Activated CD4-positive, alpha-beta memory T cell treated with anti-CD3 and anti-CD28 coated beads for 36 hours (primary cell): ENCODE measurements around the gene NRP1. TPM values are rescaled to one million over a fixed set of nuclear protein-coding genes. Genes with fewer than 3 reads are reported as not detected.

Experiments
- CTCF ChIA-PET: fragments of 350-600 bp; sonication (Branson Sonifier 250); formaldehyde crosslinking; loops from one replicate; lab custom pipeline; 2021; ENCODE audit warnings: antibody characterized with exemption, inconsistent platforms; lab: Charles Lee
- POLR2A ChIA-PET: fragments of 350-600 bp; sonication (Branson Sonifier 250); formaldehyde crosslinking; loops from one replicate; lab custom pipeline; 2021; ENCODE audit warnings: antibody characterized with exemption; lab: Charles Lee
- DNase-seq: peaks from one replicate; pipeline ENCODE4 v3.0.0-alpha.2; 2020
- H3K27ac Mint-ChIP-seq: one replicate; pipeline ENCODE4 v1.8.0; 2021; ENCODE audit warnings: mixed read lengths
- H3K27me3 Mint-ChIP-seq: one replicate; pipeline ENCODE4 v1.8.0; 2021; ENCODE audit warnings: mixed read lengths
- H3K36me3 Mint-ChIP-seq: one replicate; pipeline ENCODE4 v1.8.0; 2021; ENCODE audit warnings: mixed read lengths
- H3K4me1 Mint-ChIP-seq: one replicate; pipeline ENCODE4 v1.8.0; 2021; ENCODE audit warnings: low read depth, mixed read lengths
- H3K4me3 Mint-ChIP-seq: one replicate; pipeline ENCODE4 v1.8.0; 2021; ENCODE audit warnings: mild to moderate bottlenecking, mixed read lengths
- H3K9me3 Mint-ChIP-seq: one replicate; pipeline ENCODE4 v1.8.0; 2021; ENCODE audit warnings: mixed read lengths
- intact Hi-C: fragments of 100-400 bp; cut with micrococcal nuclease; formaldehyde crosslinking; loops from one replicate; pipeline ENCODE4 v1.15.1; 2023
- total RNA-seq, 2 experiments: library from RNA; stranded (reverse); gene quantifications; one replicate each; pipeline ENCODE4 v1.2.3, GENCODE V29; 2021

Gene NRP1
- total RNA-seq, 2 experiments from 2014 or later: 1.5 to 1.6 TPM

DNA sequence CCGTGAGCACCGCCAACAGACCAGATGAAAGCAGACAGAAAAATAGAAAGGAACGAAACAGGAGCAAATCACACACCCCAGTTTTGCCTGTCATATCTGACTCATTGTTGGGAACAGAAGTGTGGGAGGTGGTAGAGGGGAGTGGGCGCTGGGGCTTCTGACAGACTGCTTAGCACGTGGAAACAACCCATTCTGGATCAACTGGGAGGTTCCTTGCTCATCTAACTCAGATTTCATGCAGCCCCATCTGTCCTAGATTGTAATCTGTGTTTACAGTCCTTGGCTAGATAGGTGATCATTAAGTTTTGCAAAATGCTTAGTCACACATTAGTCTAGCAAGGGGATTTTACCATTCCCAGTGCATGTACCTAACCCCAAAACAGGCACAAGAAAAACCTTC, 154.1 kb downstream of the NRP1 start:
- no peak overlapping the region for H3K27ac Mint-ChIP-seq
- CTCF ChIA-PET: interaction anchor here (1.4 kb wide), 1 partner anchor 1458 kb away, joined by 3 read pairs; no protein-coding TSS in a partner anchor

DNA sequence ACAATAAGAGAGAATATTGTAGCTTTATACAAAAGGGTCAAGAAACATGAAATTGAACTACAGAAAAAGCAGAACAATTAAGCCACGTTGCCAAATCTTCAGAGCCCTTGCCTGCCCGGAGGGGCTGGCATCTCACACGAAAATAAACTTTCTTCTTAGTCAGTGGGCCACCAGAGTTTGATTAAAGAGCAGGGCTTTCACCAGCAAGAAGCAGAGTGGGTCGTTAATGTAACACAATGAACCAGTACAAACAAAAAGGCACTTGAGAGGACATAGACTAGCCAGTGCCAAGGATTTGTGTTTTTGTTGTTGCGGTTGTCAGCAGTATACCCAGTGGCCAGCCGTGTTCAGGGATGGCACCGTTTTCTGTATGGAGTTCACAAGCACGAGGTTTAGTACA, 155.4 kb downstream of the NRP1 start:
- H3K9me3 Mint-ChIP-seq: no peaks in the 10 kb centered on the region
- peaks cover 14% of the 10 kb centered on the region for H3K27me3 Mint-ChIP-seq
- no peak for DNase-seq
- H3K4me1 Mint-ChIP-seq: peaks cover 20% of the 10 kb centered on the region
- POLR2A ChIA-PET: no interaction called here
- H3K36me3 Mint-ChIP-seq: no peaks in the 10 kb centered on the region
- intact Hi-C loops: no loop called here
- no peak overlapping the region for H3K27ac Mint-ChIP-seq
- H3K4me3 Mint-ChIP-seq: no peak overlapping the region
- CTCF ChIA-PET: interaction anchor here (1.4 kb wide), 2 partner anchors 14 to 1459 kb away, joined by 3 read pairs; no protein-coding TSS in a partner anchor

More for the DNA sequence above, 154.1 kb downstream of the NRP1 start:
- Mint-ChIP-seq H3K4me3 (no peak overlapping the region), H3K27me3 (peaks cover 14% of the 10 kb centered on the region), H3K9me3 (no peaks in the 10 kb centered on the region), H3K36me3 (no peaks in the 10 kb centered on the region), H3K4me1 (peaks cover 20% of the 10 kb centered on the region)
- intact Hi-C loops: no loop called here
- POLR2A ChIA-PET: no interaction called here
- DNase-seq: peak; percentile 46

DNA sequence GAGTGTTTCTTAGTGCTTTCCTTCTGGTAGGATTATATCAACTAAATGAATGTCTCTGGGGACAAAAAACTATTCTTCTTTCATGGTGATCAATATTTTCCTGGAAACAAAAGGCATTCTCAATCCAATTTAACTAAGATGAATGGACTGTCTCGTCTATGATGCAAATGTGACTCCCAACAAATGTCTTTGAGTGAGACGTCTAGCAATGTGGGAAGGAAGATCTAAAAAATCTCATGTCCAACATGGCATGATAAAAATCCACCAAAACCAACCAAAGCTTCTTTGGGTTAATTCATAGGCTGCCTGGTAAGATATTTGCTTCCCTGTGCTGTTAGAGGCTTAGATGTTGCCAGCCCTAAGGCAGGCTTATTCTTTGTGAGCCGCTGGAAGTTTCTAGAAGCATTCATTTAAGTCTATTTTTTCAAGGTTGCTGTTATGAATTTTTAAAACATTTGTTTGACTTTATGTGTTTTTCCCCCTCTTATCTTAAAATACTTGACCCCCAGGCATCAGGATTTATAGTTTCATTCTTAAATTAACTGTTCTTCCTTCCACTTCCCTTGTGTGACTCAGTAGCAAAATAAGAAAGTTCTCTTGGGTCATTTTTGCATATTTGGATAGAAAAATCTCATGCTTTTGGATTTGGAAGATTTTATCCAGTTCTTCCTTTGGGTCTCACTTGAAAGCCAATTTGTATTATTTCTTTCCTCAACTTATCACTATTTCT, 156.3 kb downstream of the NRP1 start:
- Mint-ChIP-seq H3K4me3 (no peak overlapping the region), H3K9me3 (no peaks in the 10 kb centered on the region), H3K27me3 (peaks cover 14% of the 10 kb centered on the region), H3K36me3 (no peaks in the 10 kb centered on the region), H3K4me1 (peaks cover 20% of the 10 kb centered on the region), H3K27ac (no peak overlapping the region)
- DNase-seq: no peak
- CTCF ChIA-PET: interaction anchor here (1.4 kb wide), 1 partner anchor 15 kb away, joined by 3 read pairs; no protein-coding TSS in a partner anchor
- POLR2A ChIA-PET: no interaction called here
- intact Hi-C loops: no loop called here

DNA sequence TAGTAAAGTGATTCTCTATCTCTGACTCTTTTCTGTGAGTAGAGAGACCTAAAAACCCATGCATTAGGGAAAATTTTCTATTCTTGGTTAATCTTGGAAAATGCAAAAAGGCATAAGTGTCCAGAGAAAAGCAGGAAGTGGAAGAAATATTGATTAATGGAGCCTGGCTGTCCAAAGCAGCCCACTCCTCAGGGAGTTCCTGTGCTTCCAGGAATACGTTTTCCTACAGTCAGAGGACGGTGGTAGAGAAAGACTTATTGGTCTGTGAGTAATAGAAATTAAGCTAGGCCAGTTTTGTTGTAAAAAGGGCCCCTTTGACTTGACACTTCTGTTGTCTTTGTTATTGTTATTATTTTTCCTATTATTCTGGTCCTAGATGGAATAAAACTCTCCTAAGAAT, 157.8 kb downstream of the NRP1 start:
- no peaks in the 10 kb centered on the region for H3K9me3 Mint-ChIP-seq
- no peak overlapping the region for H3K4me3 Mint-ChIP-seq
- intact Hi-C loops: no loop called here
- ChIA-PET POLR2A (no interaction called here), CTCF (no interaction called here)
- H3K4me1 Mint-ChIP-seq: peaks cover 20% of the 10 kb centered on the region
- no peak overlapping the region for H3K27ac Mint-ChIP-seq
- no peak for DNase-seq
- peaks cover 16% of the 10 kb centered on the region for H3K27me3 Mint-ChIP-seq
- no peaks in the 10 kb centered on the region for H3K36me3 Mint-ChIP-seq

DNA sequence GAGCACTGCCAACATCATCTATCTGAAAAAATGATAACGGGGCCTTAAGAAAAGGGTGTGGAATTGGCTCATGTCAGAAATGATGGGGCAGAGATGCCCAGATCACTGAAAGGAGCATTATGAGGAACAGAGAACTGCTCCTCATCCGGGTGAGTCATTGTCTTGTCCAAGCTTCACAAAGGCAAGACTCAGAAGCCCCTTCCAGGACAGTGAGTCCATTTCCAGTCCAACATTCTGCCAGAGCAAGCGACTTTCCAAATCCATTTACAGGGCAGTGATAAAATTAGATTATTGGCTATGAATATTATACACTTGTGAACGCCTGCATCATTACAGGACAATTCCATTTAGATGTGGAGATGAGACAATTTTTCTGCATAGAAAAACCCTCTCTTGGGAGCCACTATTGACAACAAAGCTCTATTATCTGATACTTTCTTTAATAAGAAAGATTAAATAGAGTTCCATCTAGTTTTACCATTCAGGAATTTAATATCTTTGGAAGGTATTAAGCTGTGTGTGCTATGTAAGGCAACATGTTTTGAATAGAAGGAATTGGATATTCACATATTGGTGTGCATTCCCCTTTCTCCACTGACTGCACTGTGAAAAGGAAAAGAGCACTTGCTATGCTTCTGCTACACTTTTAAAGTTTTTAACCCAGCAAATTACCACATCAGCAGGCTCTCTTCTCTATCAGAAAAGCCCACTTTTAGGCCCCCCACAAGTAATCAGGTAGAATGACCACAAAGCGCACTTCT, 159.6 kb downstream of the NRP1 start:
- H3K4me1 Mint-ChIP-seq: peaks cover 4% of the 10 kb centered on the region
- DNase-seq: no peak
- CTCF ChIA-PET: interaction anchor here (0.9 kb wide), 1 partner anchor 167 kb away, joined by 3 read pairs; no protein-coding TSS in a partner anchor
- no peaks in the 10 kb centered on the region for H3K36me3 Mint-ChIP-seq
- no peak overlapping the region for H3K4me3 Mint-ChIP-seq
- POLR2A ChIA-PET: no interaction called here
- H3K27me3 Mint-ChIP-seq: peaks cover 16% of the 10 kb centered on the region
- no peaks in the 10 kb centered on the region for H3K9me3 Mint-ChIP-seq
- intact Hi-C loops: no loop called here
- no peak overlapping the region for H3K27ac Mint-ChIP-seq

DNA sequence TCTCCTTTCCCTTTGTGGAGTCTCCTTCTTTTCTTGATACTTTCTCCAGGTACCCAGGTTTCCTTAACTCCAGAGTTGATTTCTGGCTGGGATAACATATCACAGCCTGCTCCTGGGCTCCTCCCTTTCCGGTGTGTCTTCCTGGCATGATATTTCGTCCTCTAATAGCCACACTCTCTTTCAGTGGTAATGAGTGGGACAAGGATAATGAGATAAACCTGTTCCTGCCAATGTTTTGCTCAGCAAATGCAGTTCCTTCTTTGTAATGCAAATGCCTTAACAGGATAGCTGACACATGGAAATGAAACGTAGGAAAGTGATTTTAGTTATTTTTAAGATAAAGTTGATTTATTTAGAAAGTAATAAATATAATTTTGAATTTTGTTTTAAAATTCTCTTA, 168.6 kb downstream of the NRP1 start:
- H3K9me3 Mint-ChIP-seq: no peaks in the 10 kb centered on the region
- intact Hi-C loops: no loop called here
- H3K4me1 Mint-ChIP-seq: peaks cover 7% of the 10 kb centered on the region
- POLR2A ChIA-PET: no interaction called here
- no peak for DNase-seq
- H3K27me3 Mint-ChIP-seq: no peaks in the 10 kb centered on the region
- H3K4me3 Mint-ChIP-seq: no peak overlapping the region
- H3K27ac Mint-ChIP-seq: no peak overlapping the region
- CTCF ChIA-PET: no interaction called here
- no peaks in the 10 kb centered on the region for H3K36me3 Mint-ChIP-seq

DNA sequence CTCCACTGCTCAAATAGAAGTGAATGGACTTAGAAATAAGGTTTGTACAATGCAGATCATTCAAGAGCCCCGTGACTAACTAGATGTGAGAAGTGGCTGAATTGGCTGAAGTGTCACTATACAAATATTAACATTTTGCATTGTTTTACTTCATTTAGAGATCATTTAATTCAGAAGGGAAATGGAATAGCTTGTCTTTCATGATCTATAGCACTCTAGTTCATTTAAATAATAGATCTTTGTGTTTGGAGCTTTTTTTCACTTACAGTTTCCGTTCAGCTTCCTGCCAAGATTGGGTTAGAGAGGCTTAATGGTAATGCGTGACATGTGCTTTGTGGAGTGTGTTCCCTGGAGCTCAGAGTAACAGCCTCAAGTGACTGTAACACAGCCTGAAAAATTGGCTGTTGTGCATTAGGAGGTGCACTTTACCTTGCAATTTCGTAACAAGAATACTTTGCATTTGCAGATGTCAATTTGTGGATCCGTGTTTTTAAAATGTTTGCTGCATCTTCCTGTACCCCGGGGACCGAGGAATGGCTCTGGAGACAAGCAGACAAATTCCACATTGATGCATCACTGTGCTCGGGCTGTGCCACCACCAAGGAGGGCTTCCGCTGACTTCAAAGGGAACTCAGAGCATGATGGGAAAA, 170.3 kb downstream of the NRP1 start:
- intact Hi-C loops: no loop called here
- Mint-ChIP-seq H3K4me1 (peaks cover 7% of the 10 kb centered on the region), H3K9me3 (no peaks in the 10 kb centered on the region), H3K4me3 (no peak overlapping the region), H3K27ac (no peak overlapping the region), H3K36me3 (no peaks in the 10 kb centered on the region), H3K27me3 (no peaks in the 10 kb centered on the region)
- ChIA-PET CTCF (interaction anchor here (1.1 to 1.2 kb wide), 2 partner anchors 10 to 155 kb away, joined by 3 to 4 read pairs; no protein-coding TSS in a partner anchor), POLR2A (no interaction called here)
- DNase-seq: no peak

DNA sequence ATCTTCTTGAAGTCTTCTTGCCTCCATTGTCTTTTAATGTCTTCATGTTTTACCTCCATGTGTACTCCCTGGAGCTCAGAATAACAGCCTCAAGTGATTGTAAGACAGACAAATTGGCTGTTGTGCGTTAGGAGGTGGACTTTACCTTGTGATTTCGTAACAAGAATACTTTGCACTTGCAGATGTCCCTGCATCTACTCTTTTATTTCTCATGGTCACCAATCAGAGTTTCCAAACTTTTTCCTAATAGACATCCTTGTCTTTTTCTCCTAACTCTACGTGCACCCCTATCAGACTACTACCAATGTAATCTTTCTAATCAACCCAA, 172.3 kb downstream of the NRP1 start:
- no peaks in the 10 kb centered on the region for H3K36me3 Mint-ChIP-seq
- H3K9me3 Mint-ChIP-seq: no peaks in the 10 kb centered on the region
- intact Hi-C loops: no loop called here
- H3K27me3 Mint-ChIP-seq: no peaks in the 10 kb centered on the region
- CTCF ChIA-PET: no interaction called here
- H3K4me3 Mint-ChIP-seq: no peak overlapping the region
- DNase-seq: no peak
- H3K4me1 Mint-ChIP-seq: peaks cover 7% of the 10 kb centered on the region
- POLR2A ChIA-PET: no interaction called here
- H3K27ac Mint-ChIP-seq: no peak overlapping the region

DNA sequence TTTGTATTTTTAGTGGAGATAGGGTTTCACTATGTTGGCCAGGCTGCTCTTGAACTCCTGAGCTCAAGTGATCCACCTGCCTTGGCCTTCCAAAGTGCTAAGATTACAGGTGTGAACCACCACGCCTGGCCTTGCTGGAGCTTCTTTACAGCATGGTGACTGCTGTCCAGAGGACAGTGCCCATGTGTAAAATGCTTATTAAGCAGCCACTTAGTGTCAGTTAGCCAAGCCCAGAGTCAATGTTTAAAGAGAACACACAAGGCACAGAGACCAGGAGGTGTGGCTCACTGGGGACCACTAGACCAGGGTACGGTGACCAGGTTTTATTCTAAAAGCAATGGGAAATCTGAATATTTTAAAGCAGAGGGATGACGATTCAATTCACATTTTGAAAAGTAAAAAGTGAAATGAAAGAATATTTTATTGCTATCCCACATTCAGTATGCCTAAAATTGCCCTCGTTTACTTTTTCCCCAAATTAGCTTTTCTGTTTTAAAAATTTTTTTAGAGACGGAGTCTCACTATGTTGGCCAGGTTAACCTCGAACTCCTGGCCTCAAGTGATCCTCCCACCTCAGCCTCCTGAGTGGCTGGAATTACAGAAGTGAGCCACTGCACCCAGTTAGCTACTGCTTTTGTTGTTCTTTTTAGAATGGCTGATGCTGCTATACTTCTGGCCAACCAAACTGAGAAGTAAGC, 172.8 kb downstream of the NRP1 start:
- H3K4me1 Mint-ChIP-seq: peaks cover 7% of the 10 kb centered on the region
- no peaks in the 10 kb centered on the region for H3K36me3 Mint-ChIP-seq
- DNase-seq: no peak
- no peaks in the 10 kb centered on the region for H3K9me3 Mint-ChIP-seq
- ChIA-PET CTCF (interaction anchor here (1.0 kb wide), 1 partner anchor 31 kb away, joined by 4 read pairs; no protein-coding TSS in a partner anchor), POLR2A (no interaction called here)
- no peak overlapping the region for H3K27ac Mint-ChIP-seq
- no peaks in the 10 kb centered on the region for H3K27me3 Mint-ChIP-seq
- no peak overlapping the region for H3K4me3 Mint-ChIP-seq
- intact Hi-C loops: no loop called here

DNA sequence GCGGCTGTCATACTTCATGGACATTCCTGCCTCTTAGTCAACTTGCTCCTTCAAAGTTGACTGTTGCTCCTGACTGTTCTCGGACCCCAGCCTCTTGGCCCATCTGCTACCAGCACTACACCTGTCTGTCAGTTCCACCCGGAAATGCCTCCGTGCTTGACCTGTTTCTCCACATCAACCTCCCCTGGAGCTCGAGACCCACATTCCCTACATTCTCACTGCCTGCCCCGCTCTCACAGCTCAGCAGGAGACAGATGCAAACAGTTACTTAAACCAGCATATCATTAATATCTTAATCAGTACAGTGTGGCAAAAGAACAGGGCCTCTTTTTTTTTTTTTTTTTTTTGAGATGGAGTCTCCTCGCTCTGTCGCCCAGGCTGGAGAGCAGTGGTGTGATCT, 174.3 kb downstream of the NRP1 start:
- no peaks in the 10 kb centered on the region for H3K36me3 Mint-ChIP-seq
- CTCF ChIA-PET: no interaction called here
- no peaks in the 10 kb centered on the region for H3K27me3 Mint-ChIP-seq
- DNase-seq: no peak
- no peaks in the 10 kb centered on the region for H3K9me3 Mint-ChIP-seq
- intact Hi-C loops: no loop called here
- H3K27ac Mint-ChIP-seq: no peak overlapping the region
- no peak overlapping the region for H3K4me3 Mint-ChIP-seq
- POLR2A ChIA-PET: no interaction called here
- H3K4me1 Mint-ChIP-seq: peaks cover 17% of the 10 kb centered on the region

DNA sequence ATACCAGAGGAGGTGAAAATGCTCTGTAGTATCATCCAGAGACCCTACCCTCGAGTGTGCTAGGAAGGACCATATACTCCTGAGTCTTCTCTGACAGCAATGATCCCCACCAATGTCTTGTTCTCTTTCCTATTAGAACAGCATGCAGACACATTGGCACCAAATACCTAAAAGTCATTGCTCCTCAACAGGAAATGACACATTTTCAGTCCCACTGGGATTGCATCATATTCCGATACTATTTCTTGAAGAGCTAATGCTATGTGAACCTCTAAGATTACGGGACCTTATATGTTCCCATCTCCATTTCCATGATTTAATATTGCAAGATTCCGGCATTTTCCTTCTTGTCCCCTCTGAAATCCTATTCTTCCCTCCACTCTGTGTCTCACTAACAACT, 177.4 kb downstream of the NRP1 start:
- Mint-ChIP-seq H3K4me1 (peaks cover 39% of the 10 kb centered on the region), H3K36me3 (no peaks in the 10 kb centered on the region), H3K27me3 (no peaks in the 10 kb centered on the region), H3K4me3 (no peak overlapping the region), H3K27ac (no peak overlapping the region), H3K9me3 (no peaks in the 10 kb centered on the region)
- no peak for DNase-seq
- ChIA-PET CTCF (interaction anchor here (1.0 kb wide), 1 partner anchor 148 kb away, joined by 3 read pairs; no protein-coding TSS in a partner anchor), POLR2A (no interaction called here)
- intact Hi-C loops: no loop called here
